ENCODE measurements around the gene PPP1R17.

- TF ChIP-seq POLR2AphosphoS5 (IDR thresholded peaks at IDR 0.05; ENCODE audit: low read depth, low read length) (no peak), TAF1 (IDR thresholded peaks at IDR 0.05; ENCODE audit: borderline replicate concordance, insufficient read depth, low read length) (no peak), SIN3A (IDR thresholded peaks at IDR 0.05; ENCODE audit: borderline replicate concordance, insufficient read depth, low read length) (no peak)
- TF ChIP-seq, protein P1, sequence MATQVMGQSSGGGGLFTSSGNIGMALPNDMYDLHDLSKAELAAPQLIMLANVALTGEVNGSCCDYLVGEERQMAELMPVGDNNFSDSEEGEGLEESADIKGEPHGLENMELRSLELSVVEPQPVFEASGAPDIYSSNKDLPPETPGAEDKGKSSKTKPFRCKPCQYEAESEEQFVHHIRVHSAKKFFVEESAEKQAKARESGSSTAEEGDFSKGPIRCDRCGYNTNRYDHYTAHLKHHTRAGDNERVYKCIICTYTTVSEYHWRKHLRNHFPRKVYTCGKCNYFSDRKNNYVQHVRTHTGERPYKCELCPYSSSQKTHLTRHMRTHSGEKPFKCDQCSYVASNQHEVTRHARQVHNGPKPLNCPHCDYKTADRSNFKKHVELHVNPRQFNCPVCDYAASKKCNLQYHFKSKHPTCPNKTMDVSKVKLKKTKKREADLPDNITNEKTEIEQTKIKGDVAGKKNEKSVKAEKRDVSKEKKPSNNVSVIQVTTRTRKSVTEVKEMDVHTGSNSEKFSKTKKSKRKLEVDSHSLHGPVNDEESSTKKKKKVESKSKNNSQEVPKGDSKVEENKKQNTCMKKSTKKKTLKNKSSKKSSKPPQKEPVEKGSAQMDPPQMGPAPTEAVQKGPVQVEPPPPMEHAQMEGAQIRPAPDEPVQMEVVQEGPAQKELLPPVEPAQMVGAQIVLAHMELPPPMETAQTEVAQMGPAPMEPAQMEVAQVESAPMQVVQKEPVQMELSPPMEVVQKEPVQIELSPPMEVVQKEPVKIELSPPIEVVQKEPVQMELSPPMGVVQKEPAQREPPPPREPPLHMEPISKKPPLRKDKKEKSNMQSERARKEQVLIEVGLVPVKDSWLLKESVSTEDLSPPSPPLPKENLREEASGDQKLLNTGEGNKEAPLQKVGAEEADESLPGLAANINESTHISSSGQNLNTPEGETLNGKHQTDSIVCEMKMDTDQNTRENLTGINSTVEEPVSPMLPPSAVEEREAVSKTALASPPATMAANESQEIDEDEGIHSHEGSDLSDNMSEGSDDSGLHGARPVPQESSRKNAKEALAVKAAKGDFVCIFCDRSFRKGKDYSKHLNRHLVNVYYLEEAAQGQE (IDR thresholded peaks at IDR 0.05; ENCODE audit: insufficient read depth in 1 of 2, low read depth in 2 of 2, low read length in 2 of 2), result no peak
Observed at GRCh38 chr7:31669461-31669860, 17.6 kb upstream of the PPP1R17 start.
